ENCODE measurements around the gene ABLIM1. TPM values are rescaled to one million over a fixed set of nuclear protein-coding genes. Genes with fewer than 3 reads are reported as not detected.

The ABLIM1 gene
- total and polyA plus RNA-seq, 4 experiments from 2014 or later: 129 to 202 (median 188) TPM

- ChIA-PET POLR2A (ENCODE audit: partially characterized antibody) (no interaction called here), CTCF (ENCODE audit: partially characterized antibody) (no interaction called here)
- Histone ChIP-seq H3K4me3 (ENCODE audit: low read length in 2 of 2) (no peak overlapping the region), H3K27me3 (ENCODE audit: insufficient read depth, low read length) (no peaks in the 10 kb centered on the region), H3K9me3 (ENCODE audit: control insufficient read depth in 1 of 2, low read length in 2 of 2) (no peaks in the 10 kb centered on the region), H3K36me3 (ENCODE audit: insufficient read depth, low read length) (no peaks in the 10 kb centered on the region), H3K4me1 (ENCODE audit: insufficient read depth, low read length) (no peaks in the 10 kb centered on the region), H3K27ac (ENCODE audit: low read depth, low read length) (no peak overlapping the region)
- Mint-ChIP-seq H3K9me3 (peaks cover 0 to 2% (median 0%) of the 10 kb centered on the region in 8 donors), H3K4me3 (no peak overlapping the region), H3K4me1 (peaks cover 4 to 11% (median 6%) of the 10 kb centered on the region in 4 donors), H3K36me3 (no peaks in the 10 kb centered on the region), H3K27ac (peak overlapping the region in 1 of 7 donors; percentile 25), H3K27me3 (peaks cover 0 to 1% of the 10 kb centered on the region in 2 donors)
- DNase-seq: no peak
- intact Hi-C loops (cut with micrococcal nuclease): no loop called here
Measured at GRCh38 chr10:114611617-114612016, 46.5 kb downstream of the ABLIM1 start.

DNA sequence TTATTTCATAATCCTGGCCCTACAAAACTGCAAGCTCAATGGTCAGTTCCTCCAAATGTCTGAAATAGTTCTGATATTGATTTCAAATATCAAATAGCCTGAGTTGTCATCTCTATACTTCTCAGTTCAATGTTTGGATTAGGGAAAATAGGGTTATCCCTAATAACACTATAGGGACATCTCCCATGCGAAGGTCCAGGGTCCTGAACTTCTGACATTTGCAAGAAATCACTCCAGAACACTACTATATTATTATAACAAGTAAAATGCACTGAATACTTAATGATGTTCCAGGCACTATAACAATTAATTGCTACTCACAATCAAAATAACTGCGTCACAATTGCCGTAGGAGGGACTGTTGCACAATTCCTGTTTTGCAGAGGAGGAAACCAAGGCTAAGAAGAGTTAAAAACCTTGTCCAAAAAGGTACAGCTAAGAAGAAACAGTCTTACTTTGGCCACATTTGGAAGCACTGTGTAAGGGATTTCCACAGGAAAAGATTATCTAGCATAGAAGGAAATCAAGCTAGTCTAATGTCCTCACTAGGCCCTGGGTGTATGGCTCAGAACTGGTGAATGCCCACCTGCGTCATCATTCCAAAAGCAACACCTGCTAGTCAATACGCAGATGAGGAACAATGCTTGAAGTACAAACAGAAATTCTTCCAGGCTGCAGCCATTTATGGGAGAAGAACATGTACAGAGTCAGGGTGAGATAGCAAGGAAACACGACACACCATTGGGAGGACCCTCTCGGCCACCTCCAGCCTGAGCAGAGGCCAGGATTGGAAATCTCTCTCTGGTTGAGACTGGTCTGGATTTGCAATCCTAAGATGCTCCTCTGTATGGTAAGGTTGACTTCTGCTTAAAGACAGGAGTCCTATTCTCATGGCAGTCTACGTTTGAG, 48.3 kb downstream of the ABLIM1 start:
- no peaks in the 10 kb centered on the region for H3K36me3 Mint-ChIP-seq
- H3K36me3 ChIP-seq (ENCODE audit: insufficient read depth, low read length): no peaks in the 10 kb centered on the region
- no peak overlapping the region for H3K4me3 ChIP-seq (ENCODE audit: low read length in 2 of 2)
- no peak overlapping the region for H3K27ac Mint-ChIP-seq
- no peaks in the 10 kb centered on the region for H3K4me1 ChIP-seq (ENCODE audit: insufficient read depth, low read length)
- DNase-seq: no peak
- ChIA-PET CTCF (ENCODE audit: partially characterized antibody) (interaction anchor here (1.4 kb wide), 1 partner anchor 59 kb away, joined by 3 read pairs; no protein-coding TSS in a partner anchor), POLR2A (ENCODE audit: partially characterized antibody) (interaction anchor here (0.6 kb wide), 2 partner anchors 44 to 268 kb away, joined by 3 to 4 read pairs; no protein-coding TSS in a partner anchor)
- H3K27me3 Mint-ChIP-seq: peaks cover 0 to 1% of the 10 kb centered on the region in 2 donors
- no peaks in the 10 kb centered on the region for H3K27me3 ChIP-seq (ENCODE audit: insufficient read depth, low read length)
- H3K4me1 Mint-ChIP-seq: peaks cover 0 to 6% (median under 1%) of the 10 kb centered on the region in 4 donors
- intact Hi-C loops (cut with micrococcal nuclease): no loop called here
- H3K9me3 ChIP-seq (ENCODE audit: control insufficient read depth in 1 of 2, low read length in 2 of 2): no peaks in the 10 kb centered on the region
- H3K27ac ChIP-seq (ENCODE audit: low read depth, low read length): no peak overlapping the region
- no peak overlapping the region for H3K4me3 Mint-ChIP-seq
- H3K9me3 Mint-ChIP-seq: peaks cover 0 to 2% (median 0%) of the 10 kb centered on the region in 8 donors

DNA sequence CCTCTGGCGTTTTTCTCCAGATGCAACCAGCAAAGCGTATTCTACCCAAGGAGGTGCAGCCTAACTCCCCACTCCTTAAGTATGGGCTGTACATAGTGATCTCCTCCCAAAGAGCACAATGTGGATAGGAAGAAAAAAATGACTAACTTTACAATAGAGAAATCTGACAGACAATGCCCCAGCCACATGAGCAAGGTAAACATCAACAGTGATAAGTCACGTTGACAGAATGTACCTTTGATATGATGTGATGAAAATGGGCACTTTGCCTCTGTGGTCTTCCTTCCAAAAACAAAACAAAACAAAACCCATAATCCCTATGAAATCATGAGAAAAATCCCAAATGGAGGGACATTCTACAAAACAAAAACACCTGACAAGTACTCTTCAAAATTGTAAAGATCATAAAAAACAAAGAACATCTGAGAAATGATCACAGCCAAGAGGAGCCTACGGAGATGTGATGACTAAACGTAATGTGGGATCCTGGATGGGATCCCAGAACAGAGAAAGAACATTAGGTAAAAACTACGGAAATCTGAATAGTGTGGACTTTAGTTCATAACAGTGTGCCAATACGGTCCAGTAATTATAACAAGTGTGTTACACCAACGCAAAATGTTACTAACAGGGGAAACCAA, 50.6 kb downstream of the ABLIM1 start:
- H3K4me3 Mint-ChIP-seq: no peak overlapping the region
- ChIA-PET CTCF (ENCODE audit: partially characterized antibody) (no interaction called here), POLR2A (ENCODE audit: partially characterized antibody) (no interaction called here)
- H3K27me3 Mint-ChIP-seq: peaks cover 0 to 1% of the 10 kb centered on the region in 2 donors
- H3K27ac Mint-ChIP-seq: no peak overlapping the region
- Histone ChIP-seq H3K9me3 (ENCODE audit: control insufficient read depth in 1 of 2, low read length in 2 of 2) (no peaks in the 10 kb centered on the region), H3K36me3 (ENCODE audit: insufficient read depth, low read length) (no peaks in the 10 kb centered on the region), H3K27ac (ENCODE audit: low read depth, low read length) (no peak overlapping the region), H3K4me3 (ENCODE audit: low read length in 2 of 2) (no peak overlapping the region), H3K27me3 (ENCODE audit: insufficient read depth, low read length) (no peaks in the 10 kb centered on the region), H3K4me1 (ENCODE audit: insufficient read depth, low read length) (no peaks in the 10 kb centered on the region)
- no peaks in the 10 kb centered on the region for H3K36me3 Mint-ChIP-seq
- H3K4me1 Mint-ChIP-seq: peaks cover 0 to 4% (median 1%) of the 10 kb centered on the region in 4 donors
- no peak for DNase-seq
- no peaks in the 10 kb centered on the region for H3K9me3 Mint-ChIP-seq
- intact Hi-C loops (cut with micrococcal nuclease): no loop called here

GRCh38 chr10:114605155-114605797, 52.8 kb downstream of the ABLIM1 start:
- Mint-ChIP-seq H3K4me1 (peaks cover 8 to 9% (median 8%) of the 10 kb centered on the region in 4 donors), H3K27me3 (peaks cover 0 to 1% of the 10 kb centered on the region in 2 donors), H3K4me3 (no peak overlapping the region), H3K9me3 (no peaks in the 10 kb centered on the region), H3K27ac (peak overlapping the region in 1 of 7 donors; percentile 60), H3K36me3 (no peaks in the 10 kb centered on the region)
- no peaks in the 10 kb centered on the region for H3K36me3 ChIP-seq (ENCODE audit: insufficient read depth, low read length)
- no peaks in the 10 kb centered on the region for H3K9me3 ChIP-seq (ENCODE audit: control insufficient read depth in 1 of 2, low read length in 2 of 2)
- ChIA-PET CTCF (ENCODE audit: partially characterized antibody) (no interaction called here), POLR2A (ENCODE audit: partially characterized antibody) (no interaction called here)
- intact Hi-C loops (cut with micrococcal nuclease): no loop called here
- no peak overlapping the region for H3K4me3 ChIP-seq (ENCODE audit: low read length in 2 of 2)
- no peak overlapping the region for H3K27ac ChIP-seq (ENCODE audit: low read depth, low read length)
- H3K27me3 ChIP-seq (ENCODE audit: insufficient read depth, low read length): no peaks in the 10 kb centered on the region
- H3K4me1 ChIP-seq (ENCODE audit: insufficient read depth, low read length): peaks cover 6% of the 10 kb centered on the region
- DNase-seq: no peak

DNA sequence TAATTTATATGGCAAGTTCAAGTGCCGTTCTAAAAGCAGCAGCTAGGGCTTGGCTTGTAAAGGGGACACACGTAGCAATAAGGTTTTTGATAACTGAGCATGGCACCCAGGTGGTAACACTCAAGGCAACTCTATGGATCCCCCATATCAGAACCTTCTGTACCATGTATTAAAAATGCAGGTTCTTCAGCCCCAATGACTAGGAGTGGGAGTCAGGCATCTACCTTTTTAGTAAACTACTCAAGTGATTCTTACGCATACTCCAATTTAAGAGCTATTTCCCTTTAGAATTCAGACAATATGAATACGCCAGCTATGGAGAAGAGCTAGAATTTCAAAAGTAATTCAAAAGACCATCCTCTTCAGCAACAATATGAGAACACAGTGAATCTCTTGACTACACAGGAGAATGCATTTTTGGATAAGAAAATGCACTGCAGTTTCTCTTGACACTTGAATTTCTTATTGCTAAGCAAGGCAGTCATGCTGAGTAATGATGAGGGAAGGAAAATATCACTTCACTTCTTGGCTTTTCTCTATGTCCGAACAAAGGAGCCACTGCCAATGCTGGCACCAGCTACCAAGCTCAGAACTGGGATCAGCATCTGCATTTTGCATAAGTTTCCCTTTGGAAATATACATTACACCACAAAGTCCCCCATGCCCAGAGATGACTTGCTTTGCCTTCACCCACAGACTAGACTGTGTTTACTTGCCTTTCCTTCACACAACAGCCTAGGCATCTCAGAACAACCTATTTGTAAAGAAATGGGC, 53.5 kb downstream of the ABLIM1 start:
- no peaks in the 10 kb centered on the region for H3K36me3 Mint-ChIP-seq

GRCh38 chr10:114603948-114604347, 54.1 kb downstream of the ABLIM1 start:
- Histone ChIP-seq H3K4me3 (ENCODE audit: low read length in 2 of 2) (no peak overlapping the region), H3K27me3 (ENCODE audit: insufficient read depth, low read length) (no peaks in the 10 kb centered on the region), H3K9me3 (ENCODE audit: control insufficient read depth in 1 of 2, low read length in 2 of 2) (no peaks in the 10 kb centered on the region), H3K27ac (ENCODE audit: low read depth, low read length) (no peak overlapping the region), H3K4me1 (ENCODE audit: insufficient read depth, low read length) (peaks cover 6% of the 10 kb centered on the region), H3K36me3 (ENCODE audit: insufficient read depth, low read length) (no peaks in the 10 kb centered on the region)
- POLR2A ChIA-PET (ENCODE audit: partially characterized antibody): no interaction called here
- peaks cover 0 to 2% (median 0%) of the 10 kb centered on the region in 8 donors for H3K9me3 Mint-ChIP-seq
- H3K27ac Mint-ChIP-seq: no peak overlapping the region
- intact Hi-C loops (cut with micrococcal nuclease): no loop called here
- H3K36me3 Mint-ChIP-seq: no peaks in the 10 kb centered on the region
- peaks cover 0 to 1% of the 10 kb centered on the region in 2 donors for H3K27me3 Mint-ChIP-seq
- H3K4me3 Mint-ChIP-seq: no peak overlapping the region
- CTCF ChIA-PET (ENCODE audit: partially characterized antibody): no interaction called here
- H3K4me1 Mint-ChIP-seq: peaks cover 8 to 9% (median 8%) of the 10 kb centered on the region in 4 donors
- DNase-seq: no peak

More for the DNA sequence above, 53.5 kb downstream of the ABLIM1 start:
- Mint-ChIP-seq H3K4me3 (no peak overlapping the region), H3K27ac (peak overlapping the region in 1 of 7 donors; percentile 60), H3K4me1 (peaks cover 8 to 9% (median 8%) of the 10 kb centered on the region in 4 donors), H3K27me3 (peaks cover 0 to 1% of the 10 kb centered on the region in 2 donors), H3K9me3 (peaks cover 0 to 2% (median 0%) of the 10 kb centered on the region in 8 donors)
- ChIA-PET CTCF (ENCODE audit: partially characterized antibody) (no interaction called here), POLR2A (ENCODE audit: partially characterized antibody) (no interaction called here)
- H3K4me1 ChIP-seq (ENCODE audit: insufficient read depth, low read length): peaks cover 6% of the 10 kb centered on the region
- no peak for DNase-seq
- no peak overlapping the region for H3K27ac ChIP-seq (ENCODE audit: low read depth, low read length)
- H3K27me3 ChIP-seq (ENCODE audit: insufficient read depth, low read length): no peaks in the 10 kb centered on the region
- H3K36me3 ChIP-seq (ENCODE audit: insufficient read depth, low read length): no peaks in the 10 kb centered on the region
- intact Hi-C loops (cut with micrococcal nuclease): no loop called here
- H3K9me3 ChIP-seq (ENCODE audit: control insufficient read depth in 1 of 2, low read length in 2 of 2): no peaks in the 10 kb centered on the region
- no peak overlapping the region for H3K4me3 ChIP-seq (ENCODE audit: low read length in 2 of 2)

Data from CD4-positive, alpha-beta memory T cell (primary cell).